GM23248 (cell line): ENCODE results near the gene OFD1. TPM values are rescaled to one million over a fixed set of nuclear protein-coding genes. Genes with fewer than 3 reads are reported as not detected.

Experiments
- DNase-seq: peaks from one replicate; pipeline ENCODE4 v3.0.0-alpha.2; 2015
- H2AFZ ChIP-seq: fragments of 200-600 bp; sonication (generic); 2 replicates; pipeline ENCODE4 v1.6.1; 2016; ENCODE audit warnings: antibody characterized with exemption
- H3F3A ChIP-seq: fragments of 200-600 bp; sonication (generic); 2 replicates; pipeline ENCODE4 v1.6.1; 2016; ENCODE audit warnings: mild to moderate bottlenecking, antibody characterized with exemption, mixed run types; ENCODE audit not compliant: insufficient read depth
- H3K27ac ChIP-seq: fragments of 200-600 bp; sonication (generic); 2 replicates; pipeline ENCODE4 v1.5.1; 2016; ENCODE audit warnings: mild to moderate bottlenecking
- H3K27me3 ChIP-seq: fragments of 200-600 bp; sonication (generic); replicated peaks from 2 replicates; pipeline ENCODE4 v1.6.1; 2016; ENCODE audit warnings: mild to moderate bottlenecking; ENCODE audit not compliant: insufficient read depth
- H3K36me3 ChIP-seq: fragments of 200-600 bp; sonication (generic); 2 replicates; pipeline ENCODE4 v1.6.1; 2016; ENCODE audit warnings: low read depth, mild to moderate bottlenecking
- H3K4me1 ChIP-seq: fragments of 200-600 bp; sonication (generic); 2 replicates; pipeline ENCODE4 v1.6.1; 2016; ENCODE audit warnings: mild to moderate bottlenecking; ENCODE audit not compliant: insufficient read depth
- H3K4me2 ChIP-seq: fragments of 200-600 bp; sonication (generic); one replicate; pipeline ENCODE4 v1.6.1; 2016; ENCODE audit warnings: mild to moderate bottlenecking; ENCODE audit not compliant: unreplicated experiment
- H3K4me3 ChIP-seq: fragments of 200-600 bp; sonication (generic); 2 replicates; pipeline ENCODE4 v1.5.1; 2016; ENCODE audit warnings: mild to moderate bottlenecking
- H3K79me2 ChIP-seq: fragments of 200-600 bp; sonication (generic); 2 replicates; pipeline ENCODE4 v1.6.1; 2016; ENCODE audit warnings: mild to moderate bottlenecking; ENCODE audit not compliant: insufficient read depth
- H3K9ac ChIP-seq: fragments of 200-600 bp; sonication (generic); 2 replicates; pipeline ENCODE4 v1.6.1; 2016; ENCODE audit warnings: mild to moderate bottlenecking
- H3K9me2 ChIP-seq: fragments of 200-600 bp; sonication (generic); 2 replicates; pipeline ENCODE4 v1.6.1; 2016; ENCODE audit warnings: mixed run types, mild to moderate bottlenecking, moderate library complexity; ENCODE audit not compliant: insufficient read depth
- H3K9me3 ChIP-seq: fragments of 200-600 bp; sonication (generic); one replicate; pipeline ENCODE4 v1.6.1; 2017; ENCODE audit warnings: low read depth
- H4K20me1 ChIP-seq: fragments of 200-600 bp; sonication (generic); 2 replicates; pipeline ENCODE4 v1.6.0; 2016; ENCODE audit not compliant: insufficient read depth
- EZH2 ChIP-seq: fragments of 200-600 bp; sonication (generic); IDR thresholded peaks from 2 replicates; pipeline ENCODE4 v1.6.1; 2018; ENCODE audit warnings: antibody characterized with exemption, mild to moderate bottlenecking; ENCODE audit not compliant: insufficient read depth, poor library complexity, severe bottlenecking
- EZH2phosphoT487 ChIP-seq: fragments of 200-600 bp; sonication (generic); IDR thresholded peaks from 2 replicates; pipeline ENCODE4 v1.6.1; 2018; ENCODE audit warnings: antibody characterized with exemption, moderate library complexity, mild to moderate bottlenecking, low read depth; ENCODE audit not compliant: insufficient read depth
- WGBS, 2 experiments: methylation state at CpG; one replicate each; pipeline ENCODE4 v1.1.6; 2015 to 2017; ENCODE audit warnings: low lambda C conversion rate in 2 of 2, low coverage in 1 of 2; ENCODE audit errors: missing lambda C conversion rate in 2 of 2; 5-methylcytosine and 5-hydroxymethylcytosine counted together
- in situ Hi-C: fragments of 300-500 bp; cut with MboI; formaldehyde crosslinking; loops from 2 replicates; pipeline ENCODE4 v1.15.0; 2020
- polyA plus RNA-seq: library from polyadenylated mRNA; unstranded; fragments of >200 nt; fragmentation: Nextera tagmentation; extraction: Ambion mirVana; gene quantifications from 2 replicates; pipeline ENCODE4 v1.2.1, GENCODE V29; 2016
- total RNA-seq: library from RNA; depleted of rRNA; stranded (reverse); fragments of >200 nt; shearing (Covaris generic); gene quantifications from 2 replicates; pipeline ENCODE4 v1.2.3, GENCODE V29; 2014; rRNA removed

The OFD1 gene
- total and polyA plus RNA-seq, 2 experiments from 2014 or later, result 6.2 to 10.4 TPM

- Histone ChIP-seq H3K27ac (no peak overlapping the region), H3K4me1 (no peaks in the 10 kb centered on the region), H3K4me3 (no peak overlapping the region), H3K9ac (no peak overlapping the region), H3K4me2 (no peak overlapping the region), H2AFZ (no peak overlapping the region), H3K36me3 (no peaks in the 10 kb centered on the region), H3K79me2 (no peaks in the 10 kb centered on the region), H4K20me1 (no peaks in the 10 kb centered on the region), H3F3A (no peaks in the 10 kb centered on the region), H3K9me3 (no peaks in the 10 kb centered on the region), H3K9me2 (no peaks in the 10 kb centered on the region), H3K27me3 (no peaks in the 10 kb centered on the region)
- in situ Hi-C loops, result no loop called here
- TF ChIP-seq EZH2phosphoT487, result no peak
- 64 to 66% methylated on average over 6 of the region's 6 CpGs for WGBS, 2 experiments
- DNase-seq, result no peak
These were observed 81.6 kb downstream of the OFD1 start for GRCh38 chrX:13816176-13816575.

- H3K79me2 ChIP-seq, result no peaks in the 10 kb centered on the region
- no peaks in the 10 kb centered on the region for H3K27me3 ChIP-seq
- no peaks in the 10 kb centered on the region for H3K4me1 ChIP-seq
- no peak within 1 kb of the TSS for H2AFZ ChIP-seq
- no peaks in the 10 kb centered on the region for H3K36me3 ChIP-seq
- no peaks in the 10 kb centered on the region for H3K9me2 ChIP-seq
- no peak within 1 kb of the TSS for H3K4me2 ChIP-seq
- H3K27ac ChIP-seq, result no peak within 1 kb of the TSS
- no peaks in the 10 kb centered on the region for H3K9me3 ChIP-seq
- DNase-seq, result no peak
- H4K20me1 ChIP-seq, result no peaks in the 10 kb centered on the region
- no peaks in the 10 kb centered on the region for H3F3A ChIP-seq
- in situ Hi-C loops, result no loop called here
- 44 to 52% methylated on average over 13 to 19 of the region's 19 CpGs for WGBS, 2 experiments
- no peak within 1 kb of the TSS for H3K9ac ChIP-seq
- H3K4me3 ChIP-seq, result no peak within 1 kb of the TSS
- TF ChIP-seq EZH2 (no peak), EZH2phosphoT487 (no peak)
These were observed 82.4 kb downstream of the OFD1 start, which contains the start of gene GPM6B for GRCh38 chrX:13816643-13817627. TSS of gene GPM6B (minus strand) at chrX:13817093. CDS start at chrX:13816904, 189 bp downstream.

Other genes with a start within 250 kb of the OFD1 start
- gene EGFL6, start 165.1 kb upstream of the OFD1 start, total RNA-seq, result not detected in 2 replicates
- not detected in 2 replicates for gene EGFL6, start 165.1 kb upstream of the OFD1 start, polyA plus RNA-seq
- gene TCEANC, start 81.6 kb upstream of the OFD1 start, total RNA-seq, result 2.2 and 4.3 TPM in 2 replicates
- 2.4 and 2.5 TPM in 2 replicates for gene TCEANC, start 81.6 kb upstream of the OFD1 start, polyA plus RNA-seq
- 18.6 and 38.9 TPM in 2 replicates for gene RAB9A, start 45.6 kb upstream of the OFD1 start, total RNA-seq
- 38.9 and 40.4 TPM in 2 replicates for gene RAB9A, start 45.6 kb upstream of the OFD1 start, polyA plus RNA-seq
- 10.4 and 12.3 TPM in 2 replicates for gene TRAPPC2, start 128 bp upstream of the OFD1 start, total RNA-seq
- 11.3 and 12.0 TPM in 2 replicates for gene TRAPPC2, start 128 bp upstream of the OFD1 start, polyA plus RNA-seq
- gene GPM6B, start 82.3 kb downstream of the OFD1 start, total RNA-seq, result 0.65 TPM in 1 of 2 replicates, not detected in the other
- 0.25 and 0.40 TPM in 2 replicates for gene GPM6B, start 82.3 kb downstream of the OFD1 start, polyA plus RNA-seq